ENCODE data around the gene NCR2.
A peak's percentile ranks its signal among the peaks of the same experiment; 100 is the strongest.

The NCR2 gene

DNA sequence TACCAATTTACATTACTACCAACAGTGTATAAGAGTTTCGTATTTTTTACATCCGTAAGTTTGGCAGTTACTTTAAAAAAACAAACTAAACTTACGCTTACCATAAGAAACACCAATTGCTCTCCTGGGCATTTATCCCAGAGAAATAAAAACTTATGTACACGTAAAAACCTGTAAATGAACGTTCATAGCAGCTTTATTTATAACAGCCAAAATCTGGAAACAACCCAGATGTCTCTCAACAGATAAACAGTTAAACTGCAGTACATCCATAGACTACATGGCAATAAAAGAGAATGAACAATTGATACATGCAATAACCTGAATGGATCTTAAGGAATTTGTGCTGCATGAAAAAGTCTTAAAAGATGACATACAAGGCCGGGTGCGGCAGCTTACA is 30.7 kb downstream of the NCR2 start (continued):
- TF ChIP-seq, protein P1, sequence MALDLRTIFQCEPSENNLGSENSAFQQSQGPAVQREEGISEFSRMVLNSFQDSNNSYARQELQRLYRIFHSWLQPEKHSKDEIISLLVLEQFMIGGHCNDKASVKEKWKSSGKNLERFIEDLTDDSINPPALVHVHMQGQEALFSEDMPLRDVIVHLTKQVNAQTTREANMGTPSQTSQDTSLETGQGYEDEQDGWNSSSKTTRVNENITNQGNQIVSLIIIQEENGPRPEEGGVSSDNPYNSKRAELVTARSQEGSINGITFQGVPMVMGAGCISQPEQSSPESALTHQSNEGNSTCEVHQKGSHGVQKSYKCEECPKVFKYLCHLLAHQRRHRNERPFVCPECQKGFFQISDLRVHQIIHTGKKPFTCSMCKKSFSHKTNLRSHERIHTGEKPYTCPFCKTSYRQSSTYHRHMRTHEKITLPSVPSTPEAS (tag by site-specific recombination; IDR thresholded peaks at IDR 0.05) = no peak
- TF ChIP-seq ZFP69B (tag by site-specific recombination; IDR thresholded peaks at IDR 0.05) = no peak
- no peak for TF ChIP-seq ZNF548 (tag by site-specific recombination; IDR thresholded peaks at IDR 0.05)
- no peak for TF ChIP-seq ZNF404 (tag by site-specific recombination; IDR thresholded peaks at IDR 0.05)
- TF ChIP-seq, protein P2, sequence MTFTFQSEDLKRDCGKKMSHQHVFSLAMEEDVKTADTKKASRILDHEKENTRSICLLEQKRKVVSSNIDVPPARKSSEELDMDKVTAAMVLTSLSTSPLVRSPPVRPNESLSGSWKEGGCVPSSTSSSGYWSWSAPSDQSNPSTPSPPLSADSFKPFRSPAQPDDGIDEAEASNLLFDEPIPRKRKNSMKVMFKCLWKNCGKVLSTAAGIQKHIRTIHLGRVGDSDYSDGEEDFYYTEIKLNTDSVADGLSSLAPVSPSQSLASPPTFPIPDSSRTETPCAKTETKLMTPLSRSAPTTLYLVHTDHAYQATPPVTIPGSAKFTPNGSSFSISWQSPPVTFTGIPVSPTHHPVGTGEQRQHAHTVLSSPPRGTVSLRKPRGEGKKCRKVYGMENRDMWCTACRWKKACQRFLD (tag by site-specific recombination; IDR thresholded peaks at IDR 0.05) = no peak
- TF ChIP-seq ZNF350 (tag by site-specific recombination; IDR thresholded peaks at IDR 0.05) = no peak

DNA sequence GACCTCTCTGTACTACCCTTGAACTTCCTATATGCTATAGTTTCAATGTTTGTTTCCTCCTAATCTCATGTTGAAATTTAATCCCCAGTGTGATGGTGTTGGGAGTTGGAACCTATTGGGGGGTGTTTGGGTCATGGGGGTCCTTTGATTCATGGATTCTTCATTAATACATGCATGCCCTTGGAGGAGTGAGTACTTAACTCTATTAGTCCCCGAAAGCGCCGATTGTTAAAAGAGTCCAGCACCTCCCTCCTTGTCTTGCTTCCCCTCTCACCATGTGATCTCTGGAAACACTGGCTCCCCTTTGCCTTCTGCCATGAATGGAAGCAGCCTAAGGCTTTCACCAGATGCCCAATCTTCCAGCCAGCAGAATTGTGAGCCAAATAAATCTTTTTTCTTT is 31.7 kb downstream of the NCR2 start:
- ChIA-PET CTCF (interaction anchor here (0.6 to 9.2 kb wide), 54 partner anchors 9 to 799 kb away, joined by 3 to 266 read pairs (median 13); partner anchors contain the start of gene TOMM6), POLR2A (interaction anchor here (1.1 to 1.4 kb wide), 2 partner anchors 420 to 684 kb away, joined by 4 read pairs; partner anchors contain the start of gene TOMM6)
- no peak for TF ChIP-seq ZNF423 (tag by site-specific recombination; IDR thresholded peaks at IDR 0.05)
- TF ChIP-seq, protein P3, sequence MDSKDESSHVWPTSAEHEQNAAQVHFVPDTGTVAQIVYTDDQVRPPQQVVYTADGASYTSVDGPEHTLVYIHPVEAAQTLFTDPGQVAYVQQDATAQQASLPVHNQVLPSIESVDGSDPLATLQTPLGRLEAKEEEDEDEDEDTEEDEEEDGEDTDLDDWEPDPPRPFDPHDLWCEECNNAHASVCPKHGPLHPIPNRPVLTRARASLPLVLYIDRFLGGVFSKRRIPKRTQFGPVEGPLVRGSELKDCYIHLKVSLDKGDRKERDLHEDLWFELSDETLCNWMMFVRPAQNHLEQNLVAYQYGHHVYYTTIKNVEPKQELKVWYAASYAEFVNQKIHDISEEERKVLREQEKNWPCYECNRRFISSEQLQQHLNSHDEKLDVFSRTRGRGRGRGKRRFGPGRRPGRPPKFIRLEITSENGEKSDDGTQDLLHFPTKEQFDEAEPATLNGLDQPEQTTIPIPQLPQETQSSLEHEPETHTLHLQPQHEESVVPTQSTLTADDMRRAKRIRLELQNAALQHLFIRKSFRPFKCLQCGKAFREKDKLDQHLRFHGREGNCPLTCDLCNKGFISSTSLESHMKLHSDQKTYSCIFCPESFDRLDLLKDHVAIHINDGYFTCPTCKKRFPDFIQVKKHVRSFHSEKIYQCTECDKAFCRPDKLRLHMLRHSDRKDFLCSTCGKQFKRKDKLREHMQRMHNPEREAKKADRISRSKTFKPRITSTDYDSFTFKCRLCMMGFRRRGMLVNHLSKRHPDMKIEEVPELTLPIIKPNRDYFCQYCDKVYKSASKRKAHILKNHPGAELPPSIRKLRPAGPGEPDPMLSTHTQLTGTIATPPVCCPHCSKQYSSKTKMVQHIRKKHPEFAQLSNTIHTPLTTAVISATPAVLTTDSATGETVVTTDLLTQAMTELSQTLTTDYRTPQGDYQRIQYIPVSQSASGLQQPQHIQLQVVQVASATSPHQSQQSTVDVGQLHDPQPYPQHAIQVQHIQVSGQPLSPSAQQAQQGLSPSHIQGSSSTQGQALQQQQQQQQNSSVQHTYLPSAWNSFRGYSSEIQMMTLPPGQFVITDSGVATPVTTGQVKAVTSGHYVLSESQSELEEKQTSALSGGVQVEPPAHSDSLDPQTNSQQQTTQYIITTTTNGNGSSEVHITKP (tag by site-specific recombination; IDR thresholded peaks at IDR 0.05) = peak; percentile 95
- H3K27ac ChIP-seq (ENCODE audit: extremely low read depth, low read depth, low read length) = no peak overlapping the region
- H3K4me3 ChIP-seq (ENCODE audit: low read depth, low read length) = no peak overlapping the region
- H3K9me3 ChIP-seq (ENCODE audit: control insufficient read depth, insufficient read depth, low read depth, low read length) = no peaks in the 10 kb centered on the region
- H3K4me1 ChIP-seq (ENCODE audit: control insufficient read depth, insufficient read depth, low read length) = no peaks in the 10 kb centered on the region
- no peaks in the 10 kb centered on the region for H3K36me3 ChIP-seq (ENCODE audit: control insufficient read depth in 2 of 2, insufficient read depth in 1 of 2, low read length in 2 of 2)

DNA sequence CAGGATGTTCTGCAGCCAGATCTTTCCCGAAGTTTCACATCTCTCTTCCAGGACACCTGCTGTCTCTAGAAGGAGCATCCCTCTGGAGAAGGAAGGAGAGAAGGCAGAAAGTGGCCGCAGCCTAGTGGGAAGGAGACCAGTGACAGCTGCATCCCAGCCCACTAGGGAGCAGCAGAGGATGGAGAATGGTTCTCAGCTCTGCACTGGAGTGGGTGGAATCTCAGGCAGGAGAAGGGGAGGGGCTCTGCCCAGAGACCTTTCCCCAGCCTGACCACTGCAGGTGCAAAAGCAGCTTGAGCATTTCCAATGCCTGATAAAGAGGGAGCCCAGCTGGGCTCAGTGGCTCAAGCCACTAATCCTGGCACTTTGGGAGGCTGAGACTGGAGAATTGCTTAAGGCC is 32.3 kb downstream of the NCR2 start:
- Histone ChIP-seq H3K36me3 (ENCODE audit: control insufficient read depth in 2 of 2, insufficient read depth in 1 of 2, low read length in 2 of 2) (no peaks in the 10 kb centered on the region), H3K4me1 (ENCODE audit: control insufficient read depth, insufficient read depth, low read length) (no peaks in the 10 kb centered on the region), H3K27ac (ENCODE audit: extremely low read depth, low read depth, low read length) (no peak overlapping the region), H3K9me3 (ENCODE audit: control insufficient read depth, insufficient read depth, low read depth, low read length) (no peaks in the 10 kb centered on the region), H3K4me3 (ENCODE audit: low read depth, low read length) (no peak overlapping the region)
- ChIA-PET POLR2A (interaction anchor here (1.0 to 1.4 kb wide), 3 partner anchors 313 to 683 kb away, joined by 4 to 6 read pairs (median 4); partner anchors contain the start of gene TOMM6), CTCF (interaction anchor here (0.6 to 9.2 kb wide), 98 partner anchors 9 to 859 kb away, joined by 3 to 266 read pairs (median 6); partner anchors contain the start of gene TOMM6)
- TF ChIP-seq ZNF830 (tag by site-specific recombination; IDR thresholded peaks at IDR 0.05; ENCODE audit: low read depth) (no peak), ZSCAN30 (tag by site-specific recombination; IDR thresholded peaks at IDR 0.05) (peak; percentile 78; the same call in 1 of the 2 replicates), EGR2 (tag by site-specific recombination; IDR thresholded peaks at IDR 0.05; ENCODE audit: low read depth) (peak; percentile 55; the same call in 1 of the 2 replicates), ZBTB20 (tag by site-specific recombination; IDR thresholded peaks at IDR 0.05) (no peak), IKZF3 (tag by site-specific recombination; IDR thresholded peaks at IDR 0.05) (peak; percentile 61; the same call in 1 of the 2 replicates), ZNF366 (tag by site-specific recombination; conservative IDR thresholded peaks at IDR 0.05) (0 out of 2 replicates have a peak, but pooled peaks have one; percentile 16), KLF9 (tag by site-specific recombination; IDR thresholded peaks at IDR 0.05; ENCODE audit: low read depth) (no peak), ZBTB17 (tag by site-specific recombination; IDR thresholded peaks at IDR 0.05) (0 out of 2 replicates have a peak, but pooled peaks have one; percentile 28), ZIC2 (tag by site-specific recombination; IDR thresholded peaks at IDR 0.05) (0 out of 2 replicates have a peak, but pooled peaks have one; percentile 15), ZNF654 (tag by site-specific recombination; IDR thresholded peaks at IDR 0.05; ENCODE audit: low read depth) (peak; percentile 91), ZFHX2 (tag by site-specific recombination; conservative IDR thresholded peaks at IDR 0.05) (peak; percentile 67), HOXA7 (CRISPR knock-in tag; IDR thresholded peaks at IDR 0.05; ENCODE audit: borderline replicate concordance) (no peak), KLF16 (tag by site-specific recombination; IDR thresholded peaks at IDR 0.05) (peak; percentile 48; the same call in 1 of the 2 replicates)
- TF ChIP-seq, protein P4, sequence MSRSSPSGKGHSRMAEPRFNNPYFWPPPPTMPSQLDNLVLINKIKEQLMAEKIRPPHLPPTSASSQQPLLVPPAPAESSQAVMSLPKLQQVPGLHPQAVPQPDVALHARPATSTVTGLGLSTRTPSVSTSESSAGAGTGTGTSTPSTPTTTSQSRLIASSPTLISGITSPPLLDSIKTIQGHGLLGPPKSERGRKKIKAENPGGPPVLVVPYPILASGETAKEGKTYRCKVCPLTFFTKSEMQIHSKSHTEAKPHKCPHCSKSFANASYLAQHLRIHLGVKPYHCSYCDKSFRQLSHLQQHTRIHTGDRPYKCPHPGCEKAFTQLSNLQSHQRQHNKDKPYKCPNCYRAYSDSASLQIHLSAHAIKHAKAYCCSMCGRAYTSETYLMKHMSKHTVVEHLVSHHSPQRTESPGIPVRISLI (tag by site-specific recombination; IDR thresholded peaks at IDR 0.05) = no peak
- TF ChIP-seq, protein P5, sequence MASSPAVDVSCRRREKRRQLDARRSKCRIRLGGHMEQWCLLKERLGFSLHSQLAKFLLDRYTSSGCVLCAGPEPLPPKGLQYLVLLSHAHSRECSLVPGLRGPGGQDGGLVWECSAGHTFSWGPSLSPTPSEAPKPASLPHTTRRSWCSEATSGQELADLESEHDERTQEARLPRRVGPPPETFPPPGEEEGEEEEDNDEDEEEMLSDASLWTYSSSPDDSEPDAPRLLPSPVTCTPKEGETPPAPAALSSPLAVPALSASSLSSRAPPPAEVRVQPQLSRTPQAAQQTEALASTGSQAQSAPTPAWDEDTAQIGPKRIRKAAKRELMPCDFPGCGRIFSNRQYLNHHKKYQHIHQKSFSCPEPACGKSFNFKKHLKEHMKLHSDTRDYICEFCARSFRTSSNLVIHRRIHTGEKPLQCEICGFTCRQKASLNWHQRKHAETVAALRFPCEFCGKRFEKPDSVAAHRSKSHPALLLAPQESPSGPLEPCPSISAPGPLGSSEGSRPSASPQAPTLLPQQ (tag by site-specific recombination; IDR thresholded peaks at IDR 0.05) = no peak

All from HEK293 (cell line).